Lung (tissue), 12 donors: ENCODE results near the gene NUP35. TPM values are rescaled to one million over a fixed set of nuclear protein-coding genes. Genes with fewer than 3 reads are reported as not detected.

ENCODE experiments used
- ATAC-seq: fragments of 200-7000 bp; cut with Tn5 transposase; one replicate; pipeline ENCODE4 v1.9.1; 2020; ENCODE audit warnings: moderate number of reproducible peaks; ENCODE audit not compliant: insufficient read depth, low FRiP score
- DNase-seq, 3 donors: peaks; one replicate each; pipeline ENCODE4 v3.0.0-alpha.2; 2013 to 2017
- H3K27ac ChIP-seq, 2 donors: one replicate each; pipeline ENCODE4 v1.5.1; 2013; ENCODE audit warnings: mild to moderate bottlenecking in 2 of 2, moderate library complexity in 2 of 2, control low read depth in 1 of 2, inconsistent platforms in 1 of 2, low read depth in 1 of 2, low read length in 1 of 2
- H3K27me3 ChIP-seq, 3 donors: one replicate each; pipeline ENCODE4 v1.5.1; 2013; ENCODE audit warnings: low read length in 2 of 3; ENCODE audit not compliant: control insufficient read depth in 3 of 3, insufficient read depth in 3 of 3
- H3K36me3 ChIP-seq, 4 donors: one replicate each; pipeline ENCODE4 v1.5.1; 2013; ENCODE audit warnings: low read length in 4 of 4, mild to moderate bottlenecking in 1 of 4, moderate library complexity in 1 of 4; ENCODE audit not compliant: control insufficient read depth in 4 of 4, insufficient read depth in 4 of 4
- H3K4me1 ChIP-seq, 5 donors: one replicate each; pipeline ENCODE4 v1.5.1; 2013; ENCODE audit warnings: low read length in 5 of 5, mild to moderate bottlenecking in 2 of 5, moderate library complexity in 1 of 5; ENCODE audit not compliant: control insufficient read depth in 5 of 5, insufficient read depth in 5 of 5
- H3K4me3 ChIP-seq: one replicate; pipeline ENCODE4 v1.5.1; 2013; ENCODE audit warnings: mild to moderate bottlenecking, control low read depth, moderate library complexity
- H3K9ac ChIP-seq, 2 donors: one replicate each; pipeline ENCODE4 v1.5.1; 2013; ENCODE audit warnings: low read length in 2 of 2, control low read depth in 1 of 2; ENCODE audit not compliant: insufficient read depth in 1 of 2
- H3K9me3 ChIP-seq, 4 donors: one replicate each; pipeline ENCODE4 v1.5.1; 2013; ENCODE audit warnings: low read length in 3 of 4, mild to moderate bottlenecking in 1 of 4, moderate library complexity in 1 of 4; ENCODE audit not compliant: control insufficient read depth in 4 of 4, insufficient read depth in 3 of 4
- CTCF ChIP-seq: IDR thresholded peaks from 2 replicates; pipeline ENCODE4 v1.5.1; 2012; ENCODE audit warnings: mild to moderate bottlenecking; ENCODE audit errors: control extremely low read depth, extremely low read depth
- WGBS, 2 donors: extraction: QIAGEN DNeasy Blood & Tissue Kit; methylation state at CpG; one replicate each; pipeline ENCODE4 v1.1.7; 2013; 5-methylcytosine and 5-hydroxymethylcytosine counted together
- polyA plus RNA-seq, 2 donors: library from polyadenylated mRNA; stranded (reverse); fragments of 200-250 nt; gene quantifications; one replicate each; pipeline ENCODE4 v1.2.1, GENCODE V29; 2013
- total RNA-seq, 2 donors: library from RNA; depleted of rRNA in 1 of 2; stranded (reverse); fragments of >200 nt in 1 of 2; gene quantifications; one replicate each; pipeline ENCODE4 v1.2.1, GENCODE V29; 2014 to 2021
- donor health status: control.
- donor health status: control.
- donor health status: Bipolar disorder and iron deficiency.
- donor health status: healthy.
- donor health status: DM: yes; HTN: yes; CAD: no.

Gene NUP35
- total and polyA plus RNA-seq, 4 donors, result 9.5 to 28.0 (median 12.4) TPM

DNA sequence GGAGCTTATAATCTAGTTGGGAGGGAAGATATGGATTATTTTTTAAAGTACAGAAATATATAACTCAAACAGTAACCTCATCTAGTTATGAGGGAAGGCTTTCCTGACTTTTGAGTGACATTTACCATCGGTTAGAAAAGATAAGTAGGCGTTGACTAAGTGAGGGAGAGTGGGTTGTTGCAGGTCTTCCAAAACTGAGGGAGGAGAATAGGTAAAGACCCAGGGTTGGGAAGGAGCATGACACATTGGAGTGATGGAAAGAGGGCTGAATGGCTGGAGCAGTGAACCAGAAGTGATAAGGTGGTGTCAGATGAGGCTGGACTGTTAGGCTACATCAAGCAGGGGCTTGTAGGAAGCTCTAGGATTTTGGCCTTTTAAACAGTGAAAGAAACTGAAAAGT lies 10.6 kb upstream of the NUP35 start:
- no peaks in the 10 kb centered on the region for H3K36me3 ChIP-seq
- H3K9me3 ChIP-seq, result no peaks in the 10 kb centered on the region
- TF ChIP-seq CTCF, result no peak
- no peak overlapping the region for H3K9ac ChIP-seq
- H3K4me1 ChIP-seq, result no peaks in the 10 kb centered on the region
- no peak for ATAC-seq
- 80 to 94% methylated on average over 2 of the region's 2 CpGs for WGBS, 2 donors
- no peak overlapping the region for H3K27ac ChIP-seq
- no peak overlapping the region for H3K4me3 ChIP-seq
- DNase-seq, result no peak
- no peaks in the 10 kb centered on the region for H3K27me3 ChIP-seq

DNA sequence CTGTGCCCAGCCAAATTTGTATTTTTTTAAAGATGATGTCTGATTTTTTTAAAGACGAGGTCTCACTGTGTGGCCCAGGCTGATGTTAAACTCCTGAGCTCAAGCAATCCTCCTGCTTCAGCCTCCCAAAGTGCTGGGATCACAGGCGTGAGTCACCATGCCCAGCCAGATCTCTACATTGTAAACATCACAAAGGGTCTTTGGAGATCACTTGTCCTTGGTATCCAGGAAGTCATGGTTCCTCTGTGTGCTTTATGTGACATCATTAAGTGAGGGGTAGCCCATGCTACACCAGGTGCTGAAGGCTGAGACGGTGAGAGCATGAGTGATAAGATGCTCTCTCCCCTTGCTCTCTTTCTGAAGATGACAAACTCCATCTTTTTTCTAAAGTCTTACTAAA lies 7.0 kb upstream of the NUP35 start:
- Histone ChIP-seq H3K27ac (no peak overlapping the region), H3K9ac (no peak overlapping the region), H3K4me1 (no peaks in the 10 kb centered on the region), H3K4me3 (no peak overlapping the region), H3K36me3 (no peaks in the 10 kb centered on the region), H3K9me3 (no peaks in the 10 kb centered on the region), H3K27me3 (no peaks in the 10 kb centered on the region)
- ATAC-seq, result no peak
- 80 to 91% methylated on average over 3 of the region's 3 CpGs for WGBS, 2 donors
- DNase-seq, result no peak
- no peak for TF ChIP-seq CTCF

GRCh38 chr2:183123117-183123958 lies 905 bp upstream of the NUP35 start:
- WGBS, 2 donors, result 25 to 30% methylated on average over 17 of the region's 17 CpGs
- H3K27me3 ChIP-seq, result no peaks in the 10 kb centered on the region
- no peak for TF ChIP-seq CTCF
- peaks cover 0 to 17% (median 4%) of the 10 kb centered on the region in 5 donors for H3K4me1 ChIP-seq
- ATAC-seq (no peak), DNase-seq (peak in 1 of 3 donors; percentile 3)
- H3K9me3 ChIP-seq, result peaks cover 0 to 2% (median 0%) of the 10 kb centered on the region in 4 donors
- H3K9ac ChIP-seq, result peak overlapping the region; percentile 72 to 89
- peak overlapping the region in 1 of 2 donors; percentile 70 for H3K27ac ChIP-seq
- no peaks in the 10 kb centered on the region for H3K36me3 ChIP-seq
- peak overlapping the region; percentile 32 for H3K4me3 ChIP-seq
